Left forelimb (tissue), 1 donor: ENCODE measurements around the gene FASLG.
"Not testable (repeated sequence)": the region's sequence is repeated elsewhere in the genome, so short reads cannot be mapped to it uniquely, and the experiment has no call there.

Source experiments
- DNase-seq: peaks from one replicate; pipeline ENCODE4 v3.0.0-alpha.2; 2018; ENCODE audit warnings: low spot score

The FASLG gene

GRCh38 chr1:172658871-172659453 lies at the start of gene FASLG:
TSS of gene FASLG (plus strand) at chr1:172659103. CDS start at chr1:172659202, 99 bp downstream.
- DNase-seq: no peak

GRCh38 chr1:172609528-172609927 lies 49.4 kb upstream of the FASLG start:
- DNase-seq: no peak

GRCh38 chr1:172612478-172612877 lies 46.4 kb upstream of the FASLG start:
- DNase-seq: no peak

GRCh38 chr1:172613294-172613693 lies 45.6 kb upstream of the FASLG start:
- DNase-seq: no peak

GRCh38 chr1:172616195-172616594 lies 42.7 kb upstream of the FASLG start:
- DNase-seq: no peak

GRCh38 chr1:172616636-172617035 lies 42.3 kb upstream of the FASLG start:
- DNase-seq: no peak

- DNase-seq: not testable (repeated sequence)
These were observed 38.3 kb upstream of the FASLG start for GRCh38 chr1:172620603-172621002.

- DNase-seq: no peak
These were observed 36.4 kb upstream of the FASLG start for GRCh38 chr1:172622541-172622940.

- no peak for DNase-seq
These were observed 35.2 kb upstream of the FASLG start for GRCh38 chr1:172623748-172624147.

- DNase-seq: no peak
These were observed 32.1 kb upstream of the FASLG start for GRCh38 chr1:172626845-172627244.

GRCh38 chr1:172627702-172628101 lies 31.2 kb upstream of the FASLG start:
- DNase-seq: no peak

- DNase-seq: no peak
These were observed 30.5 kb upstream of the FASLG start for GRCh38 chr1:172628401-172628800.

- DNase-seq: no peak
These were observed 29.7 kb upstream of the FASLG start for GRCh38 chr1:172629170-172629569.

- DNase-seq: no peak
These were observed 29.3 kb upstream of the FASLG start for GRCh38 chr1:172629638-172630037.

- DNase-seq: no peak
These were observed 28.7 kb upstream of the FASLG start for GRCh38 chr1:172630056-172630818.

GRCh38 chr1:172630868-172631267 lies 28.0 kb upstream of the FASLG start:
- DNase-seq: no peak

GRCh38 chr1:172637522-172637921 lies 21.4 kb upstream of the FASLG start:
- DNase-seq: no peak

- no peak for DNase-seq
These were observed 20.7 kb upstream of the FASLG start for GRCh38 chr1:172638249-172638648.

- DNase-seq: no peak
These were observed 19.7 kb upstream of the FASLG start for GRCh38 chr1:172638885-172639831.

- no peak for DNase-seq
These were observed 18.8 kb upstream of the FASLG start for GRCh38 chr1:172640111-172640510.

GRCh38 chr1:172641492-172641891 lies 17.4 kb upstream of the FASLG start:
- DNase-seq: no peak

GRCh38 chr1:172642970-172643369 lies 15.9 kb upstream of the FASLG start:
- no peak for DNase-seq

GRCh38 chr1:172646653-172647052 lies 12.2 kb upstream of the FASLG start:
- DNase-seq: no peak
